ENCODE results near the gene CTSH.

GRCh38 chr15:78914027-78914764 lies 30.6 kb downstream of the CTSH start:
- TF ChIP-seq EZH2 (IDR thresholded peaks at IDR 0.05; ENCODE audit: low read depth, unreplicated experiment): no peak
- peak; percentile 57 to 66 for TF ChIP-seq CTCF (conservative IDR thresholded peaks at IDR 0.05; ENCODE audit: low read depth in 2 of 2)
- TF ChIP-seq, protein P1, sequence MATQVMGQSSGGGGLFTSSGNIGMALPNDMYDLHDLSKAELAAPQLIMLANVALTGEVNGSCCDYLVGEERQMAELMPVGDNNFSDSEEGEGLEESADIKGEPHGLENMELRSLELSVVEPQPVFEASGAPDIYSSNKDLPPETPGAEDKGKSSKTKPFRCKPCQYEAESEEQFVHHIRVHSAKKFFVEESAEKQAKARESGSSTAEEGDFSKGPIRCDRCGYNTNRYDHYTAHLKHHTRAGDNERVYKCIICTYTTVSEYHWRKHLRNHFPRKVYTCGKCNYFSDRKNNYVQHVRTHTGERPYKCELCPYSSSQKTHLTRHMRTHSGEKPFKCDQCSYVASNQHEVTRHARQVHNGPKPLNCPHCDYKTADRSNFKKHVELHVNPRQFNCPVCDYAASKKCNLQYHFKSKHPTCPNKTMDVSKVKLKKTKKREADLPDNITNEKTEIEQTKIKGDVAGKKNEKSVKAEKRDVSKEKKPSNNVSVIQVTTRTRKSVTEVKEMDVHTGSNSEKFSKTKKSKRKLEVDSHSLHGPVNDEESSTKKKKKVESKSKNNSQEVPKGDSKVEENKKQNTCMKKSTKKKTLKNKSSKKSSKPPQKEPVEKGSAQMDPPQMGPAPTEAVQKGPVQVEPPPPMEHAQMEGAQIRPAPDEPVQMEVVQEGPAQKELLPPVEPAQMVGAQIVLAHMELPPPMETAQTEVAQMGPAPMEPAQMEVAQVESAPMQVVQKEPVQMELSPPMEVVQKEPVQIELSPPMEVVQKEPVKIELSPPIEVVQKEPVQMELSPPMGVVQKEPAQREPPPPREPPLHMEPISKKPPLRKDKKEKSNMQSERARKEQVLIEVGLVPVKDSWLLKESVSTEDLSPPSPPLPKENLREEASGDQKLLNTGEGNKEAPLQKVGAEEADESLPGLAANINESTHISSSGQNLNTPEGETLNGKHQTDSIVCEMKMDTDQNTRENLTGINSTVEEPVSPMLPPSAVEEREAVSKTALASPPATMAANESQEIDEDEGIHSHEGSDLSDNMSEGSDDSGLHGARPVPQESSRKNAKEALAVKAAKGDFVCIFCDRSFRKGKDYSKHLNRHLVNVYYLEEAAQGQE (IDR thresholded peaks at IDR 0.05; ENCODE audit: unreplicated experiment): no peak
- no peak for TF ChIP-seq POLR2AphosphoS5 (IDR thresholded peaks at IDR 0.05; ENCODE audit: low read depth)
- TF ChIP-seq, protein P2, sequence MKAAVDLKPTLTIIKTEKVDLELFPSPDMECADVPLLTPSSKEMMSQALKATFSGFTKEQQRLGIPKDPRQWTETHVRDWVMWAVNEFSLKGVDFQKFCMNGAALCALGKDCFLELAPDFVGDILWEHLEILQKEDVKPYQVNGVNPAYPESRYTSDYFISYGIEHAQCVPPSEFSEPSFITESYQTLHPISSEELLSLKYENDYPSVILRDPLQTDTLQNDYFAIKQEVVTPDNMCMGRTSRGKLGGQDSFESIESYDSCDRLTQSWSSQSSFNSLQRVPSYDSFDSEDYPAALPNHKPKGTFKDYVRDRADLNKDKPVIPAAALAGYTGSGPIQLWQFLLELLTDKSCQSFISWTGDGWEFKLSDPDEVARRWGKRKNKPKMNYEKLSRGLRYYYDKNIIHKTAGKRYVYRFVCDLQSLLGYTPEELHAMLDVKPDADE (IDR thresholded peaks at IDR 0.05): no peak
- TF ChIP-seq EZH2phosphoT487 (IDR thresholded peaks at IDR 0.05; ENCODE audit: unreplicated experiment): no peak
- TF ChIP-seq CREB1 (CRISPR knock-in tag; IDR thresholded peaks at IDR 0.05; ENCODE audit: low read depth): no peak
